ENCODE data around the gene CKMT1B.
"Not testable (repeated sequence)": the region's sequence is repeated elsewhere in the genome, so short reads cannot be mapped to it uniquely, and the experiment has no call there.

CKMT1B gene

GRCh38 chr15:43593328-43594190, at the start of gene CKMT1B:
TSS of gene CKMT1B (plus strand) at chr15:43594027. CDS start at chr15:43594219, 192 bp downstream.
- H3K36me3 ChIP-seq (ENCODE audit: control insufficient read depth, insufficient read depth, low read length); H3K27me3 ChIP-seq (replicated peaks; ENCODE audit: control insufficient read depth, insufficient read depth, low read length); H3K4me3 ChIP-seq (replicated peaks; ENCODE audit: low read depth, low read length); DNase-seq (ENCODE audit: extremely low read depth, insufficient read length): not testable (repeated sequence)

DNA sequence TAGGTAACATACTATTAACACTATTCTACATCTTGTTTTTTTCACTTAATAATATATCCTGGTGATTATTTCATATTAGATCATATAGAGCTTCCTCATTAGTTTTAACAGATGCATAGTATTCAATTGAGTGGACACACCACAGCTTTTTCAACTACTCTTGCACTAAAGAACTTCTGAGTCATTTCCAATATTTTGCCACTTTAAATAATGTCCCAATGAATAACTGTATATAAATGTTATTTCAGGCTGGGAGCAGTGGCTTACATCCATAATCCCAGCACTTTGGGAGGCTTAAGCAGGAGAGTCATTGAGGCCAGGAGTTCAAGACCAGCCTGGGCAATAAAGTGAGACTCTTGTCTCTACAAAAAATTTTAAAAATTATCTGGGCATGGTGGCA, 49.6 kb upstream of the CKMT1B start:
- DNase-seq (ENCODE audit: extremely low read depth, insufficient read length): no peak
- no peak overlapping the region for H3K4me3 ChIP-seq (replicated peaks; ENCODE audit: low read depth, low read length)
- no peaks in the 10 kb centered on the region for H3K36me3 ChIP-seq (ENCODE audit: control insufficient read depth, insufficient read depth, low read length)
- H3K27me3 ChIP-seq (replicated peaks; ENCODE audit: control insufficient read depth, insufficient read depth, low read length): no peaks in the 10 kb centered on the region
- TF ChIP-seq CTCF (IDR thresholded peaks at IDR 0.05; ENCODE audit: insufficient read depth, low read length, poor library complexity, severe bottlenecking): no peak

- DNase-seq (ENCODE audit: extremely low read depth, insufficient read length): no peak
- no peaks in the 10 kb centered on the region for H3K27me3 ChIP-seq (replicated peaks; ENCODE audit: control insufficient read depth, insufficient read depth, low read length)
- no peaks in the 10 kb centered on the region for H3K36me3 ChIP-seq (ENCODE audit: control insufficient read depth, insufficient read depth, low read length)
- no peak overlapping the region for H3K4me3 ChIP-seq (replicated peaks; ENCODE audit: low read depth, low read length)
- TF ChIP-seq CTCF (IDR thresholded peaks at IDR 0.05; ENCODE audit: insufficient read depth, low read length, poor library complexity, severe bottlenecking): no peak
Measured at GRCh38 chr15:43545426-43545825, 48.4 kb upstream of the CKMT1B start.

GRCh38 chr15:43547539-43547938, 46.3 kb upstream of the CKMT1B start:
- no peaks in the 10 kb centered on the region for H3K27me3 ChIP-seq (replicated peaks; ENCODE audit: control insufficient read depth, insufficient read depth, low read length)
- no peak overlapping the region for H3K4me3 ChIP-seq (replicated peaks; ENCODE audit: low read depth, low read length)
- H3K36me3 ChIP-seq (ENCODE audit: control insufficient read depth, insufficient read depth, low read length): no peaks in the 10 kb centered on the region
- no peak for TF ChIP-seq CTCF (IDR thresholded peaks at IDR 0.05; ENCODE audit: insufficient read depth, low read length, poor library complexity, severe bottlenecking)
- no peak for DNase-seq (ENCODE audit: extremely low read depth, insufficient read length)

GRCh38 chr15:43550527-43551363, 43.1 kb upstream of the CKMT1B start:
- Histone ChIP-seq H3K27me3 (replicated peaks; ENCODE audit: control insufficient read depth, insufficient read depth, low read length) (no peaks in the 10 kb centered on the region), H3K36me3 (ENCODE audit: control insufficient read depth, insufficient read depth, low read length) (no peaks in the 10 kb centered on the region), H3K4me3 (replicated peaks; ENCODE audit: low read depth, low read length) (no peak overlapping the region)
- no peak for DNase-seq (ENCODE audit: extremely low read depth, insufficient read length)
- TF ChIP-seq CTCF (IDR thresholded peaks at IDR 0.05; ENCODE audit: insufficient read depth, low read length, poor library complexity, severe bottlenecking): no peak

DNA sequence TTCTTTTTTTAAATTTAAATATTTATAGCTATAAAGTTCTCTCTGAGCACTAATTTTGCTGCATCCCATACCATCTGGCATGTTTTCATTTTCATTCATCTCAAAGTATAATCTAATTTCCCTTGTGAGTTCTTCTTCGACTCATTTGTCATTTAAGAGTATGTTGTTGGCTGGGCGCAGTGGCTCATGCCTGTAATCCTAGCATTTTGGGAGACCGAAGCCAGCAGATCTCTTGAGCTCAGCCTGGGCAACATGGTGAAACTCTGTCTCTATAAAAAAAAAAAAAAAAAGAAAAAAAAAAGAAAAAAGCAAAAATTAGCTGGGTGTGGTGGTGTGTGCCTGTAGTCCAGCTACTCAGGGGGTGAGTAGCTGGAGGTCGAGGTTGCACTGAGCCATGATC, 41.6 kb upstream of the CKMT1B start:
- Histone ChIP-seq H3K27me3 (replicated peaks; ENCODE audit: control insufficient read depth, insufficient read depth, low read length) (no peaks in the 10 kb centered on the region), H3K36me3 (ENCODE audit: control insufficient read depth, insufficient read depth, low read length) (no peaks in the 10 kb centered on the region), H3K4me3 (replicated peaks; ENCODE audit: low read depth, low read length) (no peak overlapping the region)
- no peak for DNase-seq (ENCODE audit: extremely low read depth, insufficient read length)
- no peak for TF ChIP-seq CTCF (IDR thresholded peaks at IDR 0.05; ENCODE audit: insufficient read depth, low read length, poor library complexity, severe bottlenecking)

All from GM06990 (cell line).